HepG2 (cell line): ENCODE results near the gene PTCH1. TPM values are rescaled to one million over a fixed set of nuclear protein-coding genes. Genes with fewer than 3 reads are reported as not detected.

Experiments used
- BCL6 ChIP-seq: IDR thresholded peaks from 2 replicates; pipeline ENCODE4 v1.6.1; 2016; ENCODE audit warnings: missing genetic modification reagents, missing compliant biosample characterization
- CREM ChIP-seq, 2 experiments: sonication (generic) in 1 of 2; formaldehyde crosslinking in 1 of 2; IDR thresholded peaks; 2 replicates each; pipeline versions ENCODE4 v1.4.0 to v1.6.1; 2016 to 2020; ENCODE audit warnings: antibody characterized with exemption in 1 of 2, mild to moderate bottlenecking in 1 of 2, missing genetic modification reagents in 1 of 2
- GLI4 ChIP-seq: sonication (generic); formaldehyde crosslinking; IDR thresholded peaks from 2 replicates; pipeline ENCODE4 v1.5.1; 2020; ENCODE audit warnings: missing genetic modification reagents, mild to moderate bottlenecking, moderate library complexity, borderline replicate concordance
- HNF4A ChIP-seq: sonication (generic); formaldehyde crosslinking; IDR thresholded peaks from 2 replicates; pipeline ENCODE4 v1.4.0; 2020; ENCODE audit warnings: missing genetic modification reagents
- HNRNPLL ChIP-seq: fragments of 200-400 bp; formaldehyde crosslinking; IDR thresholded peaks from 2 replicates; pipeline ENCODE4 v1.6.1; 2017; ENCODE audit warnings: mild to moderate bottlenecking, low read depth, low read length; ENCODE audit not compliant: poor library complexity, severe bottlenecking
- HOXA9 ChIP-seq: sonication (generic); formaldehyde crosslinking; IDR thresholded peaks from 2 replicates; pipeline ENCODE4 v1.8.1; 2022; ENCODE audit warnings: missing genetic modification reagents, mild to moderate bottlenecking, moderate library complexity, borderline replicate concordance
- KDM5A ChIP-seq: fragments of 200-600 bp; sonication (generic); IDR thresholded peaks from 2 replicates; pipeline ENCODE4 v1.7.0; 2018; ENCODE audit warnings: antibody characterized with exemption, mild to moderate bottlenecking, low read length, borderline replicate concordance
- MIER3 ChIP-seq: IDR thresholded peaks from 2 replicates; pipeline ENCODE4 v1.6.1; 2016; ENCODE audit warnings: missing compliant biosample characterization, borderline replicate concordance
- SSRP1 ChIP-seq: IDR thresholded peaks from 2 replicates; pipeline ENCODE4 v1.6.1; 2016; ENCODE audit warnings: control low read depth
- TBX2 ChIP-seq: sonication (generic); formaldehyde crosslinking; IDR thresholded peaks from 2 replicates; pipeline ENCODE4 v1.5.0; 2020; ENCODE audit warnings: missing genetic modification reagents, mild to moderate bottlenecking, borderline replicate concordance
- ZNF101 ChIP-seq: sonication (generic); formaldehyde crosslinking; IDR thresholded peaks from 2 replicates; pipeline ENCODE4 v1.4.0; 2020; ENCODE audit warnings: mild to moderate bottlenecking, low read depth, missing genetic modification reagents, borderline replicate concordance
- ZNF160 ChIP-seq: sonication (generic); formaldehyde crosslinking; IDR thresholded peaks from 2 replicates; pipeline ENCODE4 v1.8.0; 2022; ENCODE audit warnings: mild to moderate bottlenecking, inconsistent platforms, missing genetic modification reagents
- ZNF280D ChIP-seq: sonication (generic); formaldehyde crosslinking; IDR thresholded peaks from 2 replicates; pipeline ENCODE4 v1.5.1; 2020; ENCODE audit warnings: mild to moderate bottlenecking, missing genetic modification reagents
- ZNF44 ChIP-seq: sonication (generic); formaldehyde crosslinking; IDR thresholded peaks from 2 replicates; pipeline ENCODE4 v1.5.1; 2020; ENCODE audit warnings: mild to moderate bottlenecking, missing genetic modification reagents
- ZNF501 ChIP-seq: sonication (generic); formaldehyde crosslinking; IDR thresholded peaks from 2 replicates; pipeline ENCODE4 v1.5.1; 2020; ENCODE audit warnings: mild to moderate bottlenecking, moderate library complexity, missing genetic modification reagents
- polyA plus RNA-seq, 8 experiments: library from polyadenylated mRNA; depleted of rRNA in 3 of 8; stranded (reverse) in 7 of 8; unstranded in 1 of 8; fragments of >200 nt; fragmentation: Illumina TruSeq in 4 of 8; extraction: Trizol in 4 of 8; gene quantifications; 2 replicates each; pipeline versions ENCODE4 v1.2.1 to v1.2.3, GENCODE V29; 2011 to 2016; ENCODE audit warnings: low read depth in 4 of 8, missing spikeins in 1 of 8, mixed read lengths in 1 of 8; ENCODE audit not compliant: insufficient read depth in 1 of 8
- total RNA-seq, 5 experiments: library from RNA; depleted of rRNA; stranded (reverse); fragments of >200 nt; fragmentation: Illumina TruSeq; extraction: Trizol; gene quantifications; 2 replicates each; pipeline ENCODE4 v1.2.3, GENCODE V29; 2016; ENCODE audit warnings: low read depth in 1 of 5
- TF ChIP-seq, protein P1 (sequence below): IDR thresholded peaks from 2 replicates; pipeline ENCODE4 v1.6.1; 2016; ENCODE audit warnings: missing genetic modification reagents, missing compliant biosample characterization
- TF ChIP-seq, protein P2 (sequence below), 2 experiments: fragments of 450-650 bp in 1 of 2; sonication (generic) in 1 of 2; formaldehyde crosslinking; IDR thresholded peaks; 2 replicates each; pipeline versions ENCODE4 v1.5.0 to v1.8.0; 2020 to 2022; ENCODE audit warnings: mild to moderate bottlenecking in 1 of 2, missing genetic modification reagents in 1 of 2
- TF ChIP-seq, protein P3 (sequence below): sonication (generic); formaldehyde crosslinking; IDR thresholded peaks from 2 replicates; pipeline ENCODE4 v1.4.0; 2020; ENCODE audit warnings: mild to moderate bottlenecking, missing genetic modification reagents
- TF ChIP-seq, protein P4 (sequence below): sonication (generic); formaldehyde crosslinking; IDR thresholded peaks from 2 replicates; pipeline ENCODE4 v1.8.0; 2022; ENCODE audit warnings: missing genetic modification reagents, mild to moderate bottlenecking, borderline replicate concordance
- TF ChIP-seq, protein P5 (sequence below): sonication (generic); formaldehyde crosslinking; IDR thresholded peaks from 2 replicates; pipeline ENCODE4 v1.5.1; 2020; ENCODE audit warnings: missing genetic modification reagents, mild to moderate bottlenecking, borderline replicate concordance

Gene PTCH1
- total and polyA plus RNA-seq, 2 of the 13 experiments (the other 11 are each of a cell fraction or from before 2014, with no cell fraction given): 2.8 to 3.9 TPM

DNA sequence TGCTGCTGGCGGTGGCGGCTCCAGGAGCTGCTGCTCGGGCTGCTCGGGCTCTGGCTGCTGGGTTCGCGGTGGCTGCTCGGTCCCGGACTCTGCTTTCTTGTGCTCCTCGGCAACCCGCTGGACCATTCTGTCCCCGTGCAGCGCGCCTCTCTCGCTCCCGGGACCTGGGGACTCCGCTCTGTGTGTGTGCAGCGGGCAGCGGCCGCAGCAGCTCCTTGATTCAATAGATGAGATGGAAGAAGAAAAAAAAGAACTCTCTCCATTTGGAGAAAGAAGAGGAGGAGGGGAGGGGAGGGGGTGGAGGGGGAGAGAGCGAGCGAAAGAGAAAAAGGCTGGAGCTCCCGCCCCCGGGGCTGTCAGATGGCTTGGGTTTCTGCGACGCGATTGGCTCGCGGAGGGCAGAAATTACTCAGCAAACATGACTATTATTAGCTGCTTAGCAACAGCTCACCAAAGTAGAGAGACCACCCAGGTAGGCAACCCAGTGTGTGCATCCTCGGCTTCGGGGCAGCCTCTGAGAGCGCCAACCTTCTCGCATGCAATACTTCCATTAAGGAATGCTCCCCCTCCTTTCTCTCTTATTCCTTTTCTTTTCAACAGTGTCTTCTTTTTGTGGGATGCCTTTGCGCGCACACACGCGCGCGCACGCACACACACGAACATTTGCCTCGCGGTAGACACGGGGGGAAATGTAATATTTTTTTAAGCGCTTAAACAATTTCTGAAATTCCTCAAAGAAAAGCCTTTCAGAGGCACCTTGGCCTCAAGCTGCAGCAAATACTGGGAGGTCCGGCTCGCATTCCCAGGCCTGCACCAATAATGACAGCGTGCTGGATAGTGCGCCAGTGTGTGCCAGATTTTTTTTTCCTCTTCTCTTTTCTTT, 7.6 kb downstream of the PTCH1 start (continued):
- no peak for TF ChIP-seq ZNF280D
- TF ChIP-seq HOXA9 (CRISPR knock-in tag): no peak
- TF ChIP-seq, protein P1, sequence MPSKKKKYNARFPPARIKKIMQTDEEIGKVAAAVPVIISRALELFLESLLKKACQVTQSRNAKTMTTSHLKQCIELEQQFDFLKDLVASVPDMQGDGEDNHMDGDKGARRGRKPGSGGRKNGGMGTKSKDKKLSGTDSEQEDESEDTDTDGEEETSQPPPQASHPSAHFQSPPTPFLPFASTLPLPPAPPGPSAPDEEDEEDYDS (CRISPR knock-in tag): peak; percentile 82
- no peak for TF ChIP-seq TBX2
- no peak for TF ChIP-seq KDM5A
- TF ChIP-seq BCL6 (CRISPR knock-in tag): no peak
- no peak for TF ChIP-seq MIER3
- TF ChIP-seq, protein P2, sequence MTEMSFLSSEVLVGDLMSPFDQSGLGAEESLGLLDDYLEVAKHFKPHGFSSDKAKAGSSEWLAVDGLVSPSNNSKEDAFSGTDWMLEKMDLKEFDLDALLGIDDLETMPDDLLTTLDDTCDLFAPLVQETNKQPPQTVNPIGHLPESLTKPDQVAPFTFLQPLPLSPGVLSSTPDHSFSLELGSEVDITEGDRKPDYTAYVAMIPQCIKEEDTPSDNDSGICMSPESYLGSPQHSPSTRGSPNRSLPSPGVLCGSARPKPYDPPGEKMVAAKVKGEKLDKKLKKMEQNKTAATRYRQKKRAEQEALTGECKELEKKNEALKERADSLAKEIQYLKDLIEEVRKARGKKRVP (CRISPR knock-in tag; IDR thresholded peaks at IDR 0.05): no peak
- TF ChIP-seq HNRNPLL: no peak
- TF ChIP-seq GLI4: no peak
- TF ChIP-seq ZNF44 (CRISPR knock-in tag): no peak
- TF ChIP-seq, protein P3, sequence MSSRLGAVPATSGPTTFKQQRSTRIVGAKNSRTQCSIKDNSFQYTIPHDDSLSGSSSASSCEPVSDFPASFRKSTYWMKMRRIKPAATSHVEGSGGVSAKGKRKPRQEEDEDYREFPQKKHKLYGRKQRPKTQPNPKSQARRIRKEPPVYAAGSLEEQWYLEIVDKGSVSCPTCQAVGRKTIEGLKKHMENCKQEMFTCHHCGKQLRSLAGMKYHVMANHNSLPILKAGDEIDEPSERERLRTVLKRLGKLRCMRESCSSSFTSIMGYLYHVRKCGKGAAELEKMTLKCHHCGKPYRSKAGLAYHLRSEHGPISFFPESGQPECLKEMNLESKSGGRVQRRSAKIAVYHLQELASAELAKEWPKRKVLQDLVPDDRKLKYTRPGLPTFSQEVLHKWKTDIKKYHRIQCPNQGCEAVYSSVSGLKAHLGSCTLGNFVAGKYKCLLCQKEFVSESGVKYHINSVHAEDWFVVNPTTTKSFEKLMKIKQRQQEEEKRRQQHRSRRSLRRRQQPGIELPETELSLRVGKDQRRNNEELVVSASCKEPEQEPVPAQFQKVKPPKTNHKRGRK (CRISPR knock-in tag): no peak
- TF ChIP-seq SSRP1 (CRISPR knock-in tag): no peak
- no peak for TF ChIP-seq HNF4A (CRISPR knock-in tag)
- TF ChIP-seq ZNF160 (CRISPR knock-in tag): no peak
- TF ChIP-seq ZNF101 (CRISPR knock-in tag): no peak
- TF ChIP-seq ZNF501 (CRISPR knock-in tag): peak; percentile 44; the same call in 1 of the 2 replicates
- TF ChIP-seq CREM (IDR thresholded peaks at IDR 0.05): no peak
- no peak for TF ChIP-seq CREM (CRISPR knock-in tag; IDR thresholded peaks at IDR 0.05)
- TF ChIP-seq, protein P4, sequence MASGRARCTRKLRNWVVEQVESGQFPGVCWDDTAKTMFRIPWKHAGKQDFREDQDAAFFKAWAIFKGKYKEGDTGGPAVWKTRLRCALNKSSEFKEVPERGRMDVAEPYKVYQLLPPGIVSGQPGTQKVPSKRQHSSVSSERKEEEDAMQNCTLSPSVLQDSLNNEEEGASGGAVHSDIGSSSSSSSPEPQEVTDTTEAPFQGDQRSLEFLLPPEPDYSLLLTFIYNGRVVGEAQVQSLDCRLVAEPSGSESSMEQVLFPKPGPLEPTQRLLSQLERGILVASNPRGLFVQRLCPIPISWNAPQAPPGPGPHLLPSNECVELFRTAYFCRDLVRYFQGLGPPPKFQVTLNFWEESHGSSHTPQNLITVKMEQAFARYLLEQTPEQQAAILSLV (CRISPR knock-in tag): no peak; the same call in 1 of the 2 replicates
- TF ChIP-seq, protein P5, sequence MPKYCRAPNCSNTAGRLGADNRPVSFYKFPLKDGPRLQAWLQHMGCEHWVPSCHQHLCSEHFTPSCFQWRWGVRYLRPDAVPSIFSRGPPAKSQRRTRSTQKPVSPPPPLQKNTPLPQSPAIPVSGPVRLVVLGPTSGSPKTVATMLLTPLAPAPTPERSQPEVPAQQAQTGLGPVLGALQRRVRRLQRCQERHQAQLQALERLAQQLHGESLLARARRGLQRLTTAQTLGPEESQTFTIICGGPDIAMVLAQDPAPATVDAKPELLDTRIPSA (CRISPR knock-in tag): no peak
